ENCODE measurements around the gene NUFIP2. TPM values are rescaled to one million over a fixed set of nuclear protein-coding genes. Genes with fewer than 3 reads are reported as not detected.

The NUFIP2 gene
- total RNA-seq, 1 donor = 278 TPM

Other genes starting within 250 kb of the NUFIP2 start
- gene MYO18A, start 113.8 kb downstream of the NUFIP2 start, total RNA-seq = 370 TPM
- gene CRYBA1, start 47.3 kb downstream of the NUFIP2 start, total RNA-seq = not detected
- gene TAOK1, start 96.2 kb upstream of the NUFIP2 start, total RNA-seq = 16.4 TPM